ENCODE results near the gene NHLH1. TPM values are rescaled to one million over a fixed set of nuclear protein-coding genes. Genes with fewer than 3 reads are reported as not detected.
A peak's percentile ranks its signal among the peaks of the same experiment; 100 is the strongest.

The NHLH1 gene
- total RNA-seq, 1 experiment from 2014 or later: 0.12 TPM

GRCh38 chr1:160415696-160416290 is 48.9 kb downstream of the NHLH1 start:
- POLR2A ChIA-PET: interaction anchor here (0.6 to 3.0 kb wide), 7 partner anchors 35 to 318 kb away, joined by 3 to 12 read pairs (median 4); partner anchors contain the start of genes COPA, DCAF8, NCSTN and PEX19
- Mint-ChIP-seq H3K27me3 (ENCODE audit: insufficient read depth, unreplicated experiment) (peaks cover 11% of the 10 kb centered on the region), H3K27ac (ENCODE audit: low read depth, unreplicated experiment) (no peak overlapping the region), H3K4me1 (ENCODE audit: insufficient read depth, unreplicated experiment) (peaks cover 12% of the 10 kb centered on the region), H3K4me3 (ENCODE audit: unreplicated experiment) (no peak overlapping the region), H3K36me3 (ENCODE audit: insufficient read depth, unreplicated experiment) (no peaks in the 10 kb centered on the region), H3K9me3 (ENCODE audit: unreplicated experiment) (no peaks in the 10 kb centered on the region)
- TF ChIP-seq CTCF (IDR thresholded peaks at IDR 0.05; ENCODE audit: unreplicated experiment): no peak
- BruUV-seq (replicated peaks): no TSS peak
- CTCF ChIA-PET: interaction anchor here (0.6 to 11.5 kb wide), 58 partner anchors 8 to 967 kb away, joined by 3 to 214 read pairs (median 4); partner anchors contain the start of genes CASQ1, COPA, NCSTN and NHLH1
- intact Hi-C loops (cut with micrococcal nuclease): loop anchor here (1.0 to 5.0 kb wide), 5 partner anchors 61 to 330 kb away; no protein-coding TSS in a partner anchor
- DNase-seq (ENCODE audit: unreplicated experiment): no peak

- intact Hi-C loops (cut with micrococcal nuclease): loop anchor here (1.0 to 5.0 kb wide), 5 partner anchors 62 to 331 kb away; no protein-coding TSS in a partner anchor
- H3K4me1 Mint-ChIP-seq (ENCODE audit: insufficient read depth, unreplicated experiment): peaks cover 12% of the 10 kb centered on the region
- DNase-seq (ENCODE audit: unreplicated experiment): peak; percentile 77
- ChIA-PET CTCF (interaction anchor here (0.6 to 11.5 kb wide), 59 partner anchors 8 to 966 kb away, joined by 3 to 214 read pairs (median 4); partner anchors contain the start of genes CASQ1, COPA, NCSTN and NHLH1), POLR2A (interaction anchor here (0.6 to 3.0 kb wide), 8 partner anchors 35 to 319 kb away, joined by 3 to 12 read pairs (median 4); partner anchors contain the start of genes COPA, DCAF8, NCSTN and PEX19)
- peak; percentile 83 for TF ChIP-seq CTCF (IDR thresholded peaks at IDR 0.05; ENCODE audit: unreplicated experiment)
- BruUV-seq (replicated peaks): no TSS peak
- no peaks in the 10 kb centered on the region for H3K36me3 Mint-ChIP-seq (ENCODE audit: insufficient read depth, unreplicated experiment)
- H3K27ac Mint-ChIP-seq (ENCODE audit: low read depth, unreplicated experiment): no peak overlapping the region
- no peaks in the 10 kb centered on the region for H3K9me3 Mint-ChIP-seq (ENCODE audit: unreplicated experiment)
- peaks cover 11% of the 10 kb centered on the region for H3K27me3 Mint-ChIP-seq (ENCODE audit: insufficient read depth, unreplicated experiment)
- H3K4me3 Mint-ChIP-seq (ENCODE audit: unreplicated experiment): no peak overlapping the region
Observed at GRCh38 chr1:160416369-160416768, 49.5 kb downstream of the NHLH1 start.

- H3K4me1 Mint-ChIP-seq (ENCODE audit: insufficient read depth, unreplicated experiment): peaks cover 12% of the 10 kb centered on the region
- H3K27ac Mint-ChIP-seq (ENCODE audit: low read depth, unreplicated experiment): no peak overlapping the region
- no peak for TF ChIP-seq CTCF (IDR thresholded peaks at IDR 0.05; ENCODE audit: unreplicated experiment)
- DNase-seq (ENCODE audit: unreplicated experiment): no peak
- no peak overlapping the region for H3K4me3 Mint-ChIP-seq (ENCODE audit: unreplicated experiment)
- CTCF ChIA-PET: interaction anchor here (0.6 to 11.5 kb wide), 13 partner anchors 10 to 1130 kb away, joined by 3 to 214 read pairs (median 4); no protein-coding TSS in a partner anchor
- intact Hi-C loops (cut with micrococcal nuclease): loop anchor here (5.0 kb wide), 1 partner anchor 126 kb away; no protein-coding TSS in a partner anchor
- no peaks in the 10 kb centered on the region for H3K36me3 Mint-ChIP-seq (ENCODE audit: insufficient read depth, unreplicated experiment)
- peaks cover 11% of the 10 kb centered on the region for H3K27me3 Mint-ChIP-seq (ENCODE audit: insufficient read depth, unreplicated experiment)
- BruUV-seq (replicated peaks): no TSS peak
- no peaks in the 10 kb centered on the region for H3K9me3 Mint-ChIP-seq (ENCODE audit: unreplicated experiment)
- POLR2A ChIA-PET: interaction anchor here (0.6 kb wide), 1 partner anchor 41 kb away, joined by 3 read pairs; no protein-coding TSS in a partner anchor
Observed at GRCh38 chr1:160418483-160418882, 51.6 kb downstream of the NHLH1 start.

GRCh38 chr1:160419150-160419837 is 52.4 kb downstream of the NHLH1 start:
- no peak for DNase-seq (ENCODE audit: unreplicated experiment)
- Mint-ChIP-seq H3K27me3 (ENCODE audit: insufficient read depth, unreplicated experiment) (peaks cover 11% of the 10 kb centered on the region), H3K4me3 (ENCODE audit: unreplicated experiment) (no peak overlapping the region), H3K9me3 (ENCODE audit: unreplicated experiment) (no peaks in the 10 kb centered on the region), H3K4me1 (ENCODE audit: insufficient read depth, unreplicated experiment) (peaks cover 9% of the 10 kb centered on the region), H3K27ac (ENCODE audit: low read depth, unreplicated experiment) (no peak overlapping the region), H3K36me3 (ENCODE audit: insufficient read depth, unreplicated experiment) (no peaks in the 10 kb centered on the region)
- intact Hi-C loops (cut with micrococcal nuclease): loop anchor here (5.0 kb wide), 1 partner anchor 127 kb away; no protein-coding TSS in a partner anchor
- ChIA-PET CTCF (interaction anchor here (0.7 to 11.5 kb wide), 9 partner anchors 9 to 187 kb away, joined by 3 to 214 read pairs (median 6); no protein-coding TSS in a partner anchor), POLR2A (no interaction called here)
- BruUV-seq (replicated peaks): no TSS peak
- no peak for TF ChIP-seq CTCF (IDR thresholded peaks at IDR 0.05; ENCODE audit: unreplicated experiment)

Data from MCF 10A (cell line).